Measurements from ENCODE around the gene ADAMTS3.

The ADAMTS3 gene

DNA sequence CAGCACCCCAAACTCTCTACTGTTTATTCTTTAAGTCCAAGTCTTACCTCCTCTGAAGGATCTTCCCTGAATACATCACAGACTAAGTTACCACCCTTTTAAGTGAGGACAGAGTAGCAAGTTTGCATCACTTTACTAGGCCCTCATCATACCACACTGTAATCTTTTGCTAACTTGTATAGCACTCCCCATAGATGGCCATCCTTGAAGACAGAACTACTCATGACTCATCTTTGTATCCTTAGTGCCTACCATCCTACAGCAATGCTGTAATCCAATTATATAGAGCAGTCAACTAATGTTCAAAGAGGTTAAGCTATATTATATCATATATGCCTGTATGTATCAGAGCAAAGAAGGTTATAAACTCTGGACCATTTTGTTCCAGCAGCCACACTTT lies 101.4 kb downstream of the ADAMTS3 start:
- H3K4me3 ChIP-seq (ENCODE audit: low read depth, low read length) = no peak overlapping the region
- TF ChIP-seq, protein P1, sequence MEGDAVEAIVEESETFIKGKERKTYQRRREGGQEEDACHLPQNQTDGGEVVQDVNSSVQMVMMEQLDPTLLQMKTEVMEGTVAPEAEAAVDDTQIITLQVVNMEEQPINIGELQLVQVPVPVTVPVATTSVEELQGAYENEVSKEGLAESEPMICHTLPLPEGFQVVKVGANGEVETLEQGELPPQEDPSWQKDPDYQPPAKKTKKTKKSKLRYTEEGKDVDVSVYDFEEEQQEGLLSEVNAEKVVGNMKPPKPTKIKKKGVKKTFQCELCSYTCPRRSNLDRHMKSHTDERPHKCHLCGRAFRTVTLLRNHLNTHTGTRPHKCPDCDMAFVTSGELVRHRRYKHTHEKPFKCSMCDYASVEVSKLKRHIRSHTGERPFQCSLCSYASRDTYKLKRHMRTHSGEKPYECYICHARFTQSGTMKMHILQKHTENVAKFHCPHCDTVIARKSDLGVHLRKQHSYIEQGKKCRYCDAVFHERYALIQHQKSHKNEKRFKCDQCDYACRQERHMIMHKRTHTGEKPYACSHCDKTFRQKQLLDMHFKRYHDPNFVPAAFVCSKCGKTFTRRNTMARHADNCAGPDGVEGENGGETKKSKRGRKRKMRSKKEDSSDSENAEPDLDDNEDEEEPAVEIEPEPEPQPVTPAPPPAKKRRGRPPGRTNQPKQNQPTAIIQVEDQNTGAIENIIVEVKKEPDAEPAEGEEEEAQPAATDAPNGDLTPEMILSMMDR (IDR thresholded peaks at IDR 0.05; ENCODE audit: low read depth, low read length) = no peak
- DNase-seq (ENCODE audit: low read depth, low spot score) = no peak
- in situ Hi-C loops (cut with HindIII; ENCODE audit: low sequenced_read_pairs) = no loop called here

DNA sequence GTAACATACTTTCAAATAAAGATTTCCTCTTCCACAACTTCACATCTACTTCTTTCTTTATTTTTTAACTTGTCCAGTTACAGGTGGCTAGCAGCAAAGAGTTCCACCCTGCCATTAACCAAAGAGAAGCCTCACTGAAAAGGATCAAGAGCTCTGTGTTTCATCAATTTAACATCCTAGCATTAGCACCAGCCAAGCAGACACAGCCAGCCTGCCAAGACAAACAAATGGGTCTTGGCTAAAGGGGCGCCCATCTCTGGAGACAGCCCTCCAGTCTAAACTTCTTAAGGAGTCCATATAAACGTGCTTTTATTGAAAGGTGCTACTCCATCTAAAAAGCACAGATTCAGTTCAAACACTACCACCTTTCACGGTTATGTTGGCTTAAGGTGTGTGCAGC lies 105.3 kb downstream of the ADAMTS3 start:
- in situ Hi-C loops (cut with HindIII; ENCODE audit: low sequenced_read_pairs) = no loop called here
- TF ChIP-seq, protein P1 (IDR thresholded peaks at IDR 0.05; ENCODE audit: low read depth, low read length) = no peak
- no peak overlapping the region for H3K4me3 ChIP-seq (ENCODE audit: low read depth, low read length)
- no peak for DNase-seq (ENCODE audit: low read depth, low spot score)

DNA sequence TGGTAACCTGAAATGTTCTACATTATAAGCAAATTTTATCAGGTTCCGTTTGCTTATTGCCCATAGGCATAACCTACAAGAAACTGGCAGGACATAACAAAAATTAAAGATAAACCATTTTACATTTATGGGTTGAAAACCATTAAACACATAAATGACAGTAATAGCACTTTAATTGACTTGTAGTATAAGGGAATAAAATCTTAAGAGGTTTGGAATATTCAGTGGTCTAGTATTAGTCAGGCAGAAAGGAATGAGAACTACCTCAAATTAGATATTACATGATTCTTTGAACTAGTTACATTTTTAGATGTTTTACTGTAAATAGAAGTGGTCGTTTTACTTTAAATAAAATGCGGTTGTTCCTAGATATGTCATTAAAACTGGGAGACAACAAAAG lies 111.9 kb downstream of the ADAMTS3 start:
- TF ChIP-seq, protein P1 (IDR thresholded peaks at IDR 0.05; ENCODE audit: low read depth, low read length) = no peak
- DNase-seq (ENCODE audit: low read depth, low spot score) = no peak
- H3K4me3 ChIP-seq (ENCODE audit: low read depth, low read length) = no peak overlapping the region
- in situ Hi-C loops (cut with HindIII; ENCODE audit: low sequenced_read_pairs) = no loop called here

DNA sequence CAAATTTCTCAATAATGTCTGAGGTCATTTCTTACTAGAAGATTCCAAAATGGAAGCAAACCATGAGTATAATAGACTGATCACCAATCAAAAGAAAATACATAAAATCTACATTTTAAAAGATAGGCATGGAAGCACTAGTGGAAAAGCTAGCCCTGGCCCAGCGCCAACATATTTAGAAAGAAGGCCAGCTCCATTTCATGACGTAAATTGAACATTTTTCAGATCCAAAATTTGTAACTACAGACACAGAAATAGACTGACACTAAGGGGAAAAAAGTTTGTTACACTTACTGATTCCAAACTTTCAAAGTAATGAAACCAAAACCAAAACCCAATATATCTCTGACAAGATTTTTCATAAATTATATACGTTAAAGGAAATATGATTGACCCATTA lies 117.7 kb downstream of the ADAMTS3 start:
- DNase-seq (ENCODE audit: low read depth, low spot score) = no peak
- no peak overlapping the region for H3K4me3 ChIP-seq (ENCODE audit: low read depth, low read length)
- TF ChIP-seq, protein P1 (IDR thresholded peaks at IDR 0.05; ENCODE audit: low read depth, low read length) = no peak
- in situ Hi-C loops (cut with HindIII; ENCODE audit: low sequenced_read_pairs) = no loop called here

DNA sequence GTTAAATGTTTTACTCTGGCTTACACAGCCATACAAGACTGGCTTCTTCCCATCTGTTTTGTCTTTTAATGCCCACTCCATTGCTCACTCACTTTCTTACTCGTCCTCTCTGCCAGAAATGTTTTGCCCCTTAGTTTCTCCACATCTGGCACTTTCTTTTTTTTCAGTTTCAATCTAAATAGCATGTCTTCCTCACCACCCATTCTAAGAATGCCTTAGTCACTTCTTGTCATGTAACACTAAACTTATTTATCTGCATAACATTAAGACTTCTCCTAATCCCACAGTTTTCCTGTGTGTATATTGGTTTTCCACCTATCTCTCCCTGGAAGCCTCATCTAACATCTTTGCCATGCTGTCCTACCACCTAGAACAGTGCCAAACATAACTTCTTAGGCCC lies 119.3 kb downstream of the ADAMTS3 start:
- in situ Hi-C loops (cut with HindIII; ENCODE audit: low sequenced_read_pairs) = no loop called here
- TF ChIP-seq, protein P1 (IDR thresholded peaks at IDR 0.05; ENCODE audit: low read depth, low read length) = no peak
- H3K4me3 ChIP-seq (ENCODE audit: low read depth, low read length) = no peak overlapping the region
- peak; percentile 26 for DNase-seq (ENCODE audit: low read depth, low spot score)

DNA sequence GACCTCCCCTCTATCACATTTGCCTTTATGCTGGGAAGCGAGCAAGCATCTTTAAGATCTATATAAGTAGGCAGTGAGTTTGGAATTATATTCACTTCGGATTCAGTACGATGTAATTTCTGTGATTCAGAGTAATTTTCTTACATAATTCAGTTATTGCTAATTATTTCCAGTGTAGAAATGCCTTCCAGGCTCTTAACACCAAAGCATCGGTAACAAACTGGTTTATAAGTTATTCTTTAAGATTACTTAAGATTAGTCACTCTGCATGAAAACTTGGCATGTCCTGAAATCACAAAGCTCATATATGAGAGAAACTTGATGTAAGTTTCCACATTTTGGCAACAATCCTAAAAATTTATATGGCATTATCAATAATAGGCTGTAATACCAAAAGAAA lies 120.8 kb downstream of the ADAMTS3 start:
- H3K4me3 ChIP-seq (ENCODE audit: low read depth, low read length) = no peak overlapping the region
- TF ChIP-seq, protein P1 (IDR thresholded peaks at IDR 0.05; ENCODE audit: low read depth, low read length) = no peak
- no peak for DNase-seq (ENCODE audit: low read depth, low spot score)
- in situ Hi-C loops (cut with HindIII; ENCODE audit: low sequenced_read_pairs) = no loop called here
